ENCODE data around the gene PSMC1.

DNA sequence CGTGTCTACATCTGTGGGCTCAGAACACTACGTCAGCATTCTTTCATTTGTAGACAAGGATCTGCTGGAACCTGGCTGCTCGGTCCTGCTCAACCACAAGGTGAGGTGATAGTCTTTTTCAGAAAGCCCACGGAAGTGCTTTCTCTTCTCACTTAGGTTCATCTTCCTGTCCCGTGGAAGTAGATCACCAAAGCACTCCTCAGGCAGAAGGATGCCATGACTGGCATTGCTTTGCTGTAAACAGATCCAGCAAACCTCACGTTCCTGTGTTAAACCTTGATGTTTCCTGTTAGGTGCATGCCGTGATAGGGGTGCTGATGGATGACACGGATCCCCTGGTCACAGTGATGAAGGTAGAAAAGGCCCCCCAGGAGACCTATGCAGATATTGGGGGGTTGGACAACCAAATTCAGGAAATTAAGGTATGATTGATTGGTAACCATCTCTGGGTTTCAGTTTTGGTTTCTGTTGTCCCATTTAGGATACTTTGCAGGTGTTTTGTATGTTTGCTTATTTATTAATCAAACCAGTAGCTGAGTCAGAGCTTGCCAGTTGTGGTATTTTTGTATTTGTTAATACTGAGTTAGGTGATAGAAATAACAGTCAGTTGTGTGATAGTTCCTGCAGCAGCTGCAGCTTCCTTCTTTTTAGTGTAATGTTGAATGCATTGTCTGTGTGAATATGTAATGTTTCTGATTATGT is 7.5 kb downstream of the PSMC1 start:
- no peak for TF ChIP-seq POLR2A (IDR thresholded peaks at IDR 0.05)
- TF ChIP-seq, protein P1, sequence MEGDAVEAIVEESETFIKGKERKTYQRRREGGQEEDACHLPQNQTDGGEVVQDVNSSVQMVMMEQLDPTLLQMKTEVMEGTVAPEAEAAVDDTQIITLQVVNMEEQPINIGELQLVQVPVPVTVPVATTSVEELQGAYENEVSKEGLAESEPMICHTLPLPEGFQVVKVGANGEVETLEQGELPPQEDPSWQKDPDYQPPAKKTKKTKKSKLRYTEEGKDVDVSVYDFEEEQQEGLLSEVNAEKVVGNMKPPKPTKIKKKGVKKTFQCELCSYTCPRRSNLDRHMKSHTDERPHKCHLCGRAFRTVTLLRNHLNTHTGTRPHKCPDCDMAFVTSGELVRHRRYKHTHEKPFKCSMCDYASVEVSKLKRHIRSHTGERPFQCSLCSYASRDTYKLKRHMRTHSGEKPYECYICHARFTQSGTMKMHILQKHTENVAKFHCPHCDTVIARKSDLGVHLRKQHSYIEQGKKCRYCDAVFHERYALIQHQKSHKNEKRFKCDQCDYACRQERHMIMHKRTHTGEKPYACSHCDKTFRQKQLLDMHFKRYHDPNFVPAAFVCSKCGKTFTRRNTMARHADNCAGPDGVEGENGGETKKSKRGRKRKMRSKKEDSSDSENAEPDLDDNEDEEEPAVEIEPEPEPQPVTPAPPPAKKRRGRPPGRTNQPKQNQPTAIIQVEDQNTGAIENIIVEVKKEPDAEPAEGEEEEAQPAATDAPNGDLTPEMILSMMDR (IDR thresholded peaks at IDR 0.05) = no peak
